Mucosa of descending colon (tissue), 3 donors: ENCODE results near the gene PIAS1. TPM values are rescaled to one million over a fixed set of nuclear protein-coding genes. Genes with fewer than 3 reads are reported as not detected.
A peak's percentile ranks its signal among the peaks of the same experiment; 100 is the strongest.
"Not testable (repeated sequence)": the region's sequence is repeated elsewhere in the genome, so short reads cannot be mapped to it uniquely, and the experiment has no call there.

Experiments
- ATAC-seq: fragments of 200-7000 bp; cut with Tn5 transposase; one replicate; pipeline ENCODE4 v1.9.1; 2020; ENCODE audit warnings: mild to moderate bottlenecking, moderate library complexity
- DNase-seq, 3 donors: peaks; one replicate each; pipeline ENCODE4 v3.0.0-alpha.2; 2020
- H3K36me3 ChIP-seq: fragments of 200-600 bp; one replicate; pipeline ENCODE4 v1.8.0; 2021; ENCODE audit warnings: low read depth, mild to moderate bottlenecking
- H3K4me1 ChIP-seq: fragments of 200-600 bp; one replicate; pipeline ENCODE4 v1.8.0; 2021; ENCODE audit warnings: low read depth, mild to moderate bottlenecking
- H3K4me3 ChIP-seq: fragments of 200-600 bp; one replicate; pipeline ENCODE4 v1.8.0; 2021; ENCODE audit warnings: mild to moderate bottlenecking
- H3K9me3 ChIP-seq: fragments of 200-600 bp; one replicate; pipeline ENCODE4 v1.8.0; 2021; ENCODE audit warnings: mild to moderate bottlenecking
- intact Hi-C, 2 donors: fragments of 100-400 bp; cut with DNase I in 1 of 2; cut with micrococcal nuclease in 1 of 2; formaldehyde crosslinking; loops; one replicate each; pipeline versions ENCODE4 v1.11.0 to v1.11.1; 2022; cut with DNase I, micrococcal nuclease
- total RNA-seq, 3 donors: library from RNA; stranded (reverse); fragmentation: NEBNext Ultra II Directional in 2 of 3; extraction: Animal tissue kit (Norgen Biotek cat#: 25700) in 2 of 3; gene quantifications; one replicate each; pipeline versions ENCODE4 v1.2.1 to v1.2.4, GENCODE V29; 2021 to 2023
- TF ChIP-seq, protein P1 (sequence below): fragments of 200-600 bp; IDR thresholded peaks from one replicate; pipeline ENCODE4 v1.8.0; 2022; ENCODE audit warnings: antibody characterized with exemption, mild to moderate bottlenecking
- donor health status: DM: no; HTN: no; CAD: no; lungs with moderate emphysema.
- donor health status: DM: no; HTN: no; CAD: no.
- donor health status: DM: no; HTN: yes; CAD: no.

Gene PIAS1
- total RNA-seq, 3 donors from 2014 or later = 35.4 to 59.3 (median 37.7) TPM

DNA sequence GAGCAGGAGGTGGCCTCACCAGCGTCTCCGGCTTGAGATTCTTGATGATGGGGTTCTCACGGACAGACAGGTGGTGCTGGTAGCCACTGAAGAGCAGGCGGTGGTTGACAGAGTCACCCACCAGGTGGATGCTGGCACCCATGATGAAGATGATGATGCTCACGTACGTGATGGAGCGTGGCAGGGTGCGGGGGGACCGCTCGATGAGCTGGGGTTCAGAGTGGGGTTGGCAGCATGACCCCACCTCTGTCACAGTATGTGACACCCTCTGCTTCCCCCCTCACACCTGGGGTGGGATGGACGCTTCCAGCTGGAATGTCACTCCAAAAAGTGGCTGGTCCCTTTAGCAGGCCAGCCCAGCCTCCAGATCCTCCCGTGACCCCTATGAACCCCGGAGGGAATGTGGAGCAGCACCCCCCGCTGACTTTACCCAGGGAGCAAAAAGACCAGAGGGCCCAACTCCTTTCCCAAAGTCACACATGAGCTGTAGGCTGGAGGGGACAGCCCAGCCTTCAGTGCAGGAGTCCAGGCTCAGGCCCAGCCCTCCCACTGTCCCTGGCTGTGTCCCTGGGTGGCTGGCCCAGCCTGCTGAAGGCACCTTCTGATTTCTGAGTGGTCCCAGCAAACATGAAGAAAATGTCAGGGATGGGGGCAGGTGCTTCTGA lies 157.7 kb downstream of the PIAS1 start:
- H3K4me1 ChIP-seq = peaks cover 6% of the 10 kb centered on the region
- peak in 2 of 3 donors; percentile 25 to 28 for DNase-seq
- intact Hi-C loops = no loop called here

GRCh38 chr15:68213491-68213845 lies 159.4 kb downstream of the PIAS1 start:
- peak in 1 of 3 donors; percentile 14 for DNase-seq
- H3K9me3 ChIP-seq, H3K4me1 ChIP-seq, ATAC-seq, intact Hi-C loops, H3K36me3 ChIP-seq, H3K4me3 ChIP-seq: not testable (repeated sequence)

More for the DNA sequence above, 157.7 kb downstream of the PIAS1 start:
- ATAC-seq = no peak
- H3K9me3 ChIP-seq = no peaks in the 10 kb centered on the region
- TF ChIP-seq, protein P1, sequence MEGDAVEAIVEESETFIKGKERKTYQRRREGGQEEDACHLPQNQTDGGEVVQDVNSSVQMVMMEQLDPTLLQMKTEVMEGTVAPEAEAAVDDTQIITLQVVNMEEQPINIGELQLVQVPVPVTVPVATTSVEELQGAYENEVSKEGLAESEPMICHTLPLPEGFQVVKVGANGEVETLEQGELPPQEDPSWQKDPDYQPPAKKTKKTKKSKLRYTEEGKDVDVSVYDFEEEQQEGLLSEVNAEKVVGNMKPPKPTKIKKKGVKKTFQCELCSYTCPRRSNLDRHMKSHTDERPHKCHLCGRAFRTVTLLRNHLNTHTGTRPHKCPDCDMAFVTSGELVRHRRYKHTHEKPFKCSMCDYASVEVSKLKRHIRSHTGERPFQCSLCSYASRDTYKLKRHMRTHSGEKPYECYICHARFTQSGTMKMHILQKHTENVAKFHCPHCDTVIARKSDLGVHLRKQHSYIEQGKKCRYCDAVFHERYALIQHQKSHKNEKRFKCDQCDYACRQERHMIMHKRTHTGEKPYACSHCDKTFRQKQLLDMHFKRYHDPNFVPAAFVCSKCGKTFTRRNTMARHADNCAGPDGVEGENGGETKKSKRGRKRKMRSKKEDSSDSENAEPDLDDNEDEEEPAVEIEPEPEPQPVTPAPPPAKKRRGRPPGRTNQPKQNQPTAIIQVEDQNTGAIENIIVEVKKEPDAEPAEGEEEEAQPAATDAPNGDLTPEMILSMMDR = no peak
- no peaks in the 10 kb centered on the region for H3K36me3 ChIP-seq
- no peak overlapping the region for H3K4me3 ChIP-seq

DNA sequence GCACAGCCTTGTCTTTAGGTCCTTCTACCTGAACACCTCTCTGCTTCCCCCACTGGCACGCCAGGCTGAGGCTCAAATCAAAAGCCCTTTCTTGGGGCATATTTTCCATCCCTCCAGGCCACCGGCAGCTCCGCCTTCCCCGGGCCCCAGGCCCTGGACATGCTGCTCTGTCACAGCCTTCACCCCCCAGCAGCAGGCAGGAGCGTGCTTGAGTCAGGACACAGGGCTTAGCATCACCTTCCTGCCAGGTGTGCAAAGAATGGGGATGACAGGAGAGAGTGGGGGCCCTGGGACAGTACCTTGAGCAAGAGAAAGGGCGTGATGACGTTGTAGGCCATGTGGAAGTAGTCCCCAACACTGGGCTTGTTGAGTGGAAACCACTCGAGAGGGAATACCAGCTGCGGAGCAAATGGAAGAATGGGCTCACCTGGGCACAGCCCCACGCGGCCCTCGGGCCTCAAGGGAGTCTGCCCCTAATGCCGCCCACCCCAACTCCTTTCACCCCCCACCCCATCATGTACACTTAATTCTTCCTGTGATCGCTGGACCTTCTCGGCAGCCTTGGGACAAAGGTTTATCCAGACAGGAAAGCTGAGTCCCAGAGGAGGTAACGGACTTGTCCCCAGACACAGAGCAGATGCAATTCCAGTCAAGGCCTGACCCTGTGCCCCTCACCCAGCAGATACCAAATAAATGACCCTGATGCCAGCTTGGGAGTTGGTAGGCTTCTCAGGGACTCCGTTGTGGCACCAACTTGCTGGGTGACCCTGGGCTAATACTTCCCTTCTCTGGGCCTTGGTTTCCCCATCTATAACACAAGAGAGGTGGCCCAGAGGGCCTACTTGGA lies 160.1 kb downstream of the PIAS1 start:
- TF ChIP-seq, protein P1 = no peak
- intact Hi-C loops = no loop called here

DNA sequence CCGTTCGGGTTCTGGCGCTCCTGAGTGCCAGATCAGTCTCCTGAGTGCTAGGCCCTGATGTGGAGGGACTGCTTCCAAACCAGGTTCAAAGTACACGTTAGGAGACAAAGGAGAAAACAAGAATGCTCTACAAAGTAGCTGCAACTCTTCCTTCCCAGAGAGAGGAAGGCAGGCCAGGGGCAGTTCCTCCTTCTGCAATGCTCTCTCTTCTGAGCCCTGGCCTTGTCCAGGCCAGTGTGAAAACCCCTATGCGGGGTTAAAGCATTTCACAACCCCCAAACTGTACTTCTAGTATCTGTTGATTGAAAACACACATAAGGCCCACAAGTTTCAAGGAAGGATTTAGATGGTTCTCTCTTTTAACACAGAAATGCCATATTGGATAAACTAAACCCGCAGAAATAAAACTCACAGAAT lies 160.7 kb downstream of the PIAS1 start:
- Histone ChIP-seq H3K4me1 (peaks cover 6% of the 10 kb centered on the region), H3K4me3 (no peak overlapping the region), H3K9me3 (no peaks in the 10 kb centered on the region), H3K36me3 (no peaks in the 10 kb centered on the region)
- DNase-seq = no peak
- no peak for ATAC-seq
- TF ChIP-seq, protein P1 = no peak
- intact Hi-C loops = loop anchor here in 1 of 2 donors (5.0 kb wide), 1 partner anchor 353 kb away; no protein-coding TSS in a partner anchor

More for the DNA sequence above, 160.1 kb downstream of the PIAS1 start:
- Histone ChIP-seq H3K4me1 (peaks cover 6% of the 10 kb centered on the region), H3K36me3 (no peaks in the 10 kb centered on the region), H3K4me3 (no peak overlapping the region), H3K9me3 (no peaks in the 10 kb centered on the region)
- no peak for ATAC-seq
- peak in 1 of 3 donors; percentile 14 for DNase-seq

DNA sequence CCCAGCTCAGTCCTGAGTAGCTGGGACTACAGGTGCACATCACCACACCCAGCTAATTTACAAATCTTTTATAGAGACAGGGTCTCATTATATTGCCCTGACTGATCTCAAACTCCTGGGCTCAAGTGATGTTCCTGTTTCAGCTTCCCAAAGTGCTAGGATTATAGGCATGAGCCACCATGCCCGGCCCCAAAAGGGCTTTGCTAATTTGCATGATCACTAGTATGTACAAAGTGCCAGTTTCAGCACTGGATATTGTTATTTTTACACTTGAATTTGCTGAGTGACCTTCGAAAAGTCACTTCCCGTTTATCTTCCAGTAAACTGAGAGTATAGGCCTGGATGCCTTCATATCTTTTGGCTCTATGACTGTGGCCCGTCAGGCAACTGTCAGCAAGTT lies 163.2 kb downstream of the PIAS1 start:
- DNase-seq = peak in 1 of 3 donors; percentile 13
- no peak overlapping the region for H3K4me3 ChIP-seq
- TF ChIP-seq, protein P1 = no peak
- no peak for ATAC-seq
- H3K9me3 ChIP-seq = no peaks in the 10 kb centered on the region
- no peaks in the 10 kb centered on the region for H3K4me1 ChIP-seq
- H3K36me3 ChIP-seq = no peaks in the 10 kb centered on the region
- intact Hi-C loops = loop anchor here in 1 of 2 donors (5.0 kb wide), 1 partner anchor 355 kb away; no protein-coding TSS in a partner anchor

DNA sequence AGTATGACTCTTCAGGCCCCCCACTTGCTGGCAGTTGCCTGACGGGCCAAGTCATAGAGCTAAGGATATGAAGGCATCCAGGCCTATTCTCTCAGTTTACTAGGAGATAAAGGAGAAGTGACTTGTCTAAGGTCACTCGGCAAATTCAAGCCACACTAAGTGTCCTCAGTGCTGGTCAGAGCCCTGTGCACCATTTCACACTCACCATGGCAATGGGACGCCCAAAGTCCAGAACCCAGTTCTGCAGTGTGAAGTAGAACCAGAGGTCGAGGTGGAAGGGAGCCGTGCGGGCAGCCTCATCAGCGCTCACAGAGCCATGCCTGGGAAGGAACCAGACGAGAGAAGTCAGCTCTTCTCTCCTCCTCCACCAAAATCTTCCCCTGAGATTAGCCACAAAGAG lies 164.2 kb downstream of the PIAS1 start:
- TF ChIP-seq, protein P1 = no peak
- no peak for ATAC-seq
- intact Hi-C loops = loop anchor here in 1 of 2 donors (5.0 kb wide), 1 partner anchor 356 kb away; no protein-coding TSS in a partner anchor

More for the DNA sequence above, 164.2 kb downstream of the PIAS1 start:
- no peak for DNase-seq
- Histone ChIP-seq H3K9me3 (no peaks in the 10 kb centered on the region), H3K4me1 (no peaks in the 10 kb centered on the region), H3K4me3 (no peak overlapping the region), H3K36me3 (no peaks in the 10 kb centered on the region)
